ENCODE measurements around the gene ETS1. TPM values are rescaled to one million over a fixed set of nuclear protein-coding genes. Genes with fewer than 3 reads are reported as not detected.
A peak's percentile ranks its signal among the peaks of the same experiment; 100 is the strongest.

ETS1 gene
- total RNA-seq, 1 donor, result 95.0 TPM

DNA sequence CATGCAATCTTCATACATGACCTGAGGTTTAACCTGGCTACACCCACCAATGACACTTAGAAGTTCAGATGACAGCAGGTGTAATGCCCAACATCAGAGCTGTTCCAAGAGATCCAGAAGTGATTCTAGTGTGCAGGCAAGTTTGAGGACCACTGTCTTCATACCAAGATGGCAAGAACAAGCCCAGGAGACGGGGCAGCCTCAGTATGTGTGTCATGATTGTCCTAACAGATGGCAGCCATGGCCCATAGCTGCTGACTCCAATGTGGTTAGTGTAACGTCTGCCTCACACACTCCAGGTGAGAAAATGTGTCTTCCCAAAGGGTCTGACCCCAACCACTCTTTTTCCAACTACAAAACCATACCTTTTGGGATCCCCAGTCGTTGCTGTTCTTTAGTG, 97.3 kb downstream of the ETS1 start:
- no peak overlapping the region for H3K4me3 ChIP-seq (ENCODE audit: low read depth, low read length)
- TF ChIP-seq, protein P1, sequence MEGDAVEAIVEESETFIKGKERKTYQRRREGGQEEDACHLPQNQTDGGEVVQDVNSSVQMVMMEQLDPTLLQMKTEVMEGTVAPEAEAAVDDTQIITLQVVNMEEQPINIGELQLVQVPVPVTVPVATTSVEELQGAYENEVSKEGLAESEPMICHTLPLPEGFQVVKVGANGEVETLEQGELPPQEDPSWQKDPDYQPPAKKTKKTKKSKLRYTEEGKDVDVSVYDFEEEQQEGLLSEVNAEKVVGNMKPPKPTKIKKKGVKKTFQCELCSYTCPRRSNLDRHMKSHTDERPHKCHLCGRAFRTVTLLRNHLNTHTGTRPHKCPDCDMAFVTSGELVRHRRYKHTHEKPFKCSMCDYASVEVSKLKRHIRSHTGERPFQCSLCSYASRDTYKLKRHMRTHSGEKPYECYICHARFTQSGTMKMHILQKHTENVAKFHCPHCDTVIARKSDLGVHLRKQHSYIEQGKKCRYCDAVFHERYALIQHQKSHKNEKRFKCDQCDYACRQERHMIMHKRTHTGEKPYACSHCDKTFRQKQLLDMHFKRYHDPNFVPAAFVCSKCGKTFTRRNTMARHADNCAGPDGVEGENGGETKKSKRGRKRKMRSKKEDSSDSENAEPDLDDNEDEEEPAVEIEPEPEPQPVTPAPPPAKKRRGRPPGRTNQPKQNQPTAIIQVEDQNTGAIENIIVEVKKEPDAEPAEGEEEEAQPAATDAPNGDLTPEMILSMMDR (IDR thresholded peaks at IDR 0.05; ENCODE audit: insufficient read depth, low read depth, low read length), result no peak
- DNase-seq (ENCODE audit: low read depth), result no peak

DNA sequence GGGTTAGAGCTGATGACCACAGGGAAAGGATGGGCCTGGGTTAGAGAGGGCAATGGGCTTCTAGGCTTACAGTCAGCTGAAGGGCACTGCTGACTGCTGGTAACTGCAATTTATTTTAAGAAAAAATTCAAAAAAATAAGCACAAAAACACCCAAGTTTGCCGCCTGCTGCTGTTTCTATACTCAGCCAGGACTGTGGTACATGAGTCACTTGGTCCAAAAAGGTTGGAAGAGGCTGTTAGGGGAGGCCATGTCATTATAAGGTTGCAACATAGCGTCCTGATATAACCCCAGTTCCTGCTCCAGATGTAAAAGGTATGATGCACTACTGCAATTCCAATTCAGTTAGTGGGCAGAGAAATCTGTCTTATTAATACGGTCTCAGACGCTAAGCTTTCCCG, 98.9 kb downstream of the ETS1 start:
- H3K4me3 ChIP-seq (ENCODE audit: low read depth, low read length), result no peak overlapping the region
- DNase-seq (ENCODE audit: low read depth), result peak; percentile 97
- TF ChIP-seq, protein P1 (IDR thresholded peaks at IDR 0.05; ENCODE audit: insufficient read depth, low read depth, low read length), result no peak

DNA sequence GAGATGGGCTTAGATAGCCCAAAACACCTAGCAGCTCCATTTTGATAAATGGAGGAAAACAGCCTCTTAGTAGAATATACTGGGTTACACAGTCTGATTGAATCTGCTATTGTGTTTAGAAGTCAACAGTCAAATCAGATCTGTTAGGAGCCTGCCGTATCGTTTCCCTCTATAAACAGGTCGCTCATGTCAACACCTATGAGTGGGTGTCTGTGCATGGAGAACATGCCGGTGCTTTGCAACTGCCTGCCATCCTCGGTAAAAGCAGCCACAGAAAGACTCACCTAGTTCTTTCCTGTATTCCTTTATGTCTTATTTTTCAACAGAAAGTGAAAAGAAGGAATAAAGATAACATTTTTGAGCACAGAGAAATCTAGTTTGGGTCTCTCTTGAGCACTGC, 99.4 kb downstream of the ETS1 start:
- TF ChIP-seq, protein P1 (IDR thresholded peaks at IDR 0.05; ENCODE audit: insufficient read depth, low read depth, low read length), result no peak
- no peak overlapping the region for H3K4me3 ChIP-seq (ENCODE audit: low read depth, low read length)
- no peak for DNase-seq (ENCODE audit: low read depth)

DNA sequence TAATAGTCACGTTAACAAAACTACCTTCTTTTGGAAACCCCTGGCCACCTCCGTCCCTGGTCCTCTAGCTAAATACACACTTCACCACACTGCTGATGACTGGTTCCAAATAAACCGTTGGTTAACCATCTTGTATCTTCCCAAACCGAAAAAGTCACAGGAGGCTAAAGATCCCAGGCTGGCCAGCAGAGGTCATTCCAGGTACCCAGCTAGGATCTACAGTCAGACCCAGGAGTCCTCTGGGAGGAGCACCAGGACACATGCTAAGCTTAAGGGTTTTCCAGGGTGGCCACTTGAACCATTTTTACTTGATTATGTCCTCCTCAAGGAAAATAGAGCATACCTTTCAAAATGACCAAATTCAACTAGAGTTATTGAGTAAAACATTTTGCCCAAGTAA, 103.2 kb downstream of the ETS1 start:
- no peak for DNase-seq (ENCODE audit: low read depth)
- H3K4me3 ChIP-seq (ENCODE audit: low read depth, low read length), result no peak overlapping the region
- TF ChIP-seq, protein P1 (IDR thresholded peaks at IDR 0.05; ENCODE audit: insufficient read depth, low read depth, low read length), result peak; percentile 7

DNA sequence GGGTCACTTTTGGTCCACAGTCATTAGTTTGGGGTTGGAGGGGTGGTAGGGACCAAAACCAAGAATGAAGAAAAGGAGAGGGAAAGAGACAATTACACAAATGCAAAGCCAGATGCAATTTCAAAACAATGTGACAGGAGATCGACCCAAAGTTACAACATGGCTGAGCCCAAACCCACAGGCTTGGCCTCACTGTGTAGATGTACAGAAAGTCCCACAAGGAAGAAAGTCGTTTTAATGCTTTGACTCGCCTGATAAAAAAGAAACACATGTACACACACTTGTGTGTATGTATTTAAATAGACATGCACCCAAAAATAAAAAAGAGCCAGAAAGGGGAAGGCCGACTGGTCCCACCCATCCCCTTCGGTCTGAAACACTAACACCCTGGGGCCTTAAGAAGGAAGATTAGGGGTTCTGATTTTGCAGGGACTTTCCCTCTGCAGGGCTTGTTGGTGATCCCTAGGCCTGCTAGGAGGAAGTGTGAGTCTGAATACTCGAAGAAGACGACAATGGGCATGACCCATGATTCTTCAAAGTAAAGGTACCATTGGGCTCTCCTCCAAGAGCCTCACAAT, 104.1 kb downstream of the ETS1 start:
- TF ChIP-seq, protein P1 (IDR thresholded peaks at IDR 0.05; ENCODE audit: insufficient read depth, low read depth, low read length), result no peak
- DNase-seq (ENCODE audit: low read depth), result no peak
- H3K4me3 ChIP-seq (ENCODE audit: low read depth, low read length), result no peak overlapping the region

DNA sequence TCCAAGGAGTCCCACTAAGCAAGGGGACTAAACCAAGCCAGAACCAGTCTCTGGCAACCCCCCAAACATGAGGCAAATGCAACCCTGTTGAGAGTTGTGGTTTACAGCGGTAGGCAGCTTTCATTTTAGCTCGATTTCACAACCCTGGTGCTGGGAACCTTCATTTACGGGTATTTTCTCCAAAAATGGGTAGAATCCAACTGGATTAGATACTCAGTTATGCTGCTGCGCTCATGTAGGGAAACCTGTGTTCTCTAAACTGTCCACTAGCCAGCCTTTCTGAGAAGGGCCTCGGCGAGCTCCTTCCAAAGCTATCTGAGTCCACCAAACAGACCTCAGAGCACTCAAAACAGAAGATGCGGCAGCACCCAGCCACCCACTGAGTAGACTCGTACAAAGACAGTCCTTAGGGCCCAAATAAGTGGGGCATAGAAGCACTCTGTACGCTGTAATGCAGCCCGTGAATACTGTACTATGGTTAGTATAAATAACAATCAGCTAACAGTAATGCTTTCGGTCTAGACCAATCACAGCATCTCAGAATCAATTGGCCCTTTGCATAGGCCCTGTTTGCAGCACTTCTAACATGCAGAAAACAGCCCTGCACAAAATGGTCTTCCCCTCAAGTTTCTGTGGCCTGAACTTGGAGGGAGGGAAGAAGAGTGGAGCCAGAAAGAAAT, 104.7 kb downstream of the ETS1 start:
- DNase-seq (ENCODE audit: low read depth), result peak; percentile 95
- TF ChIP-seq, protein P1 (IDR thresholded peaks at IDR 0.05; ENCODE audit: insufficient read depth, low read depth, low read length), result no peak
- H3K4me3 ChIP-seq (ENCODE audit: low read depth, low read length), result no peak overlapping the region

All from fibroblast of villous mesenchyme (primary cell).